GM12891 (cell line): ENCODE measurements around the gene VSIG10.

ENCODE experiments used
- POLR2A ChIP-seq: IDR thresholded peaks from 2 replicates; pipeline ENCODE4 v1.6.1; 2011; ENCODE audit warnings: low read depth, low read length, control low read depth
- POLR2AphosphoS5 ChIP-seq: IDR thresholded peaks from 2 replicates; pipeline ENCODE4 v1.6.1; 2011; ENCODE audit warnings: low read depth, low read length, control low read depth
- POU2F2 ChIP-seq: IDR thresholded peaks from 2 replicates; pipeline ENCODE4 v1.6.1; 2011; ENCODE audit warnings: low read depth, mild to moderate bottlenecking, control low read depth, low read length, moderate library complexity
- SPI1 ChIP-seq: IDR thresholded peaks from 2 replicates; pipeline ENCODE4 v1.6.1; 2011; ENCODE audit warnings: low read depth, low read length, control low read depth
- TAF1 ChIP-seq: IDR thresholded peaks from 2 replicates; pipeline ENCODE4 v1.6.1; 2011; ENCODE audit warnings: low read depth, low read length, control low read depth

GRCh38 chr12:118058881-118059280 is 44.9 kb downstream of the VSIG10 start:
- TF ChIP-seq TAF1 (no peak), POLR2AphosphoS5 (no peak), POLR2A (no peak), POU2F2 (no peak), SPI1 (no peak)
